Ectodermal cell (in vitro differentiated cells): Measurements from ENCODE around the gene TK2.

Experiments used
- H3K27ac ChIP-seq: 2 replicates; pipeline ENCODE4 v1.7.0; 2013; ENCODE audit warnings: mild to moderate bottlenecking, low read depth, low read length; ENCODE audit not compliant: insufficient read depth, poor library complexity, severe bottlenecking
- H3K27me3 ChIP-seq: 2 replicates; pipeline ENCODE4 v1.7.0; 2013; ENCODE audit warnings: mild to moderate bottlenecking, low read length; ENCODE audit not compliant: insufficient read depth, control insufficient read depth, poor library complexity, severe bottlenecking
- H3K36me3 ChIP-seq: one replicate; pipeline ENCODE4 v1.7.0; 2013; ENCODE audit warnings: low read length; ENCODE audit not compliant: control insufficient read depth, insufficient read depth
- H3K4me1 ChIP-seq: one replicate; pipeline ENCODE4 v1.7.0; 2013; ENCODE audit warnings: low read length; ENCODE audit not compliant: control insufficient read depth, insufficient read depth
- H3K4me3 ChIP-seq: 2 replicates; pipeline ENCODE4 v1.7.0; 2013; ENCODE audit warnings: low read depth, low read length, control low read depth; ENCODE audit not compliant: insufficient read depth
- H3K9me3 ChIP-seq: 2 replicates; pipeline ENCODE4 v1.7.0; 2013; ENCODE audit warnings: mild to moderate bottlenecking, low read length, moderate library complexity; ENCODE audit not compliant: control insufficient read depth
- WGBS, 2 experiments: methylation state at CpG; one replicate each; pipeline ENCODE4 v1.1.7; 2013; ENCODE audit warnings: missing lambda C conversion rate in 2 of 2; 5-methylcytosine and 5-hydroxymethylcytosine counted together

The TK2 gene

DNA sequence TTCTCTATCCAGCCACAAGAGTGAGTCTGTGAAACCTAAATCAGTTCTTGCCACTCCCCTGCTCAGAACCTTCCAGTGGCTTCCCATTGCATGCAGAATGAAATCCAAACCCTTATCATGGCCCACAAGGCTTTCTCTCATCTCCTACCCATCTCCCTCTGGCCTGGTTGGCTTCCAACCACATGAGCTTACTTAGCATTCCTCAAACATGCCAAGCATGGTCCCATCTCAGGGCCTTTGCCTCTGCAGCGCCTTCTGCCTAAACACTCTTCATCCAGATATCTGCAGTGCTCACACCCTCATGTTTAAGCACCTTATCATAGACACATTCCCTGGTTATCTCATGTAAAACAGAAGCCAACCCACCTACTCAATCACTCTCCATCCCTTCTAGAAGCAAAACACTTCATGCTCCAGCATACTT lies 15.5 kb downstream of the TK2 start:
- Histone ChIP-seq H3K27ac (no peak overlapping the region), H3K4me3 (no peak overlapping the region), H3K4me1 (no peaks in the 10 kb centered on the region), H3K27me3 (no peaks in the 10 kb centered on the region), H3K9me3 (no peaks in the 10 kb centered on the region), H3K36me3 (no peaks in the 10 kb centered on the region)
- WGBS, 2 experiments: 91 to 96% methylated on average over 1 of the region's 1 CpG

DNA sequence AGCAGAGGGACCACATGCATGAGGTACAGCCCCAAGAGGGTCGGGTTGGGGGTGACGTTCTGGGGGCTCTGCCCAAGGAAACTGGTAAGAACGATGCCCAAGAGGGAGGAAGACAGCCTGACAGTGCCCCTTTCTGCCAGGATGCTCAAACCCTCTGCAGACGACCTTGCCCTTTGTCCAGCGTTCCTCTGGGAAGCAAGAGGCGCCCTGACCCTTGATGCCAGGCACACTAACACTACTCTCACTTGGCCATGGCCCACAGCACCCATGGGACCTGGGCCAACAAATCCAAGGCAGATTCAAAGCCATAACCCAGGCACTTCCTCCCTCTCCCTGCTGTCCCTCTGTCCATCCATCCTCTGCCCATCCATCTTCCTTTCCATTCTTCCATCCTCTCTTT lies 20.4 kb downstream of the TK2 start:
- no peak overlapping the region for H3K4me3 ChIP-seq
- no peaks in the 10 kb centered on the region for H3K27me3 ChIP-seq
- no peaks in the 10 kb centered on the region for H3K9me3 ChIP-seq
- no peaks in the 10 kb centered on the region for H3K36me3 ChIP-seq
- WGBS, 2 experiments: 89 to 93% methylated on average over 6 of the region's 6 CpGs
- no peaks in the 10 kb centered on the region for H3K4me1 ChIP-seq
- H3K27ac ChIP-seq: no peak overlapping the region

DNA sequence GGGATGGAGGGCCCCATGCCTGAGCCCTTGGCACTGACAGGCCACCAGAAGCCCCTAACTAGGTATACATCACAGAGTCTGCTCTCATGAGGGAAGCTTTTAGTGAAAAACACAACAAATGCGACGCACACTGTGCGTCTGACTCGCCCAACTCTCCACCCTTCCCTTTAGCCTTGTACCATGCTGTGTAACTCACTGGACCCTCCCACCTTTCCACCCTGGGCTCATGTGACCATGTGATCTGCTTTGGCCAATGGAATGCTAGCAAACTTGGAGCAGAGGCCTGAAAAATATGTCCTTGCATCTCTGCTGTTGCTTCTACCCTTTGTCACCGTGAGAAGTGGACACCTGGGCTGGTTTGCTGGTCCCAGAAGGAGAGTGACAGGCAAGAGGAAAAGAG lies 21.6 kb downstream of the TK2 start:
- no peaks in the 10 kb centered on the region for H3K9me3 ChIP-seq
- no peaks in the 10 kb centered on the region for H3K36me3 ChIP-seq
- no peak overlapping the region for H3K4me3 ChIP-seq
- no peaks in the 10 kb centered on the region for H3K27me3 ChIP-seq
- no peaks in the 10 kb centered on the region for H3K4me1 ChIP-seq
- WGBS, 2 experiments: 94 to 98% methylated on average over 5 of the region's 5 CpGs
- no peak overlapping the region for H3K27ac ChIP-seq

DNA sequence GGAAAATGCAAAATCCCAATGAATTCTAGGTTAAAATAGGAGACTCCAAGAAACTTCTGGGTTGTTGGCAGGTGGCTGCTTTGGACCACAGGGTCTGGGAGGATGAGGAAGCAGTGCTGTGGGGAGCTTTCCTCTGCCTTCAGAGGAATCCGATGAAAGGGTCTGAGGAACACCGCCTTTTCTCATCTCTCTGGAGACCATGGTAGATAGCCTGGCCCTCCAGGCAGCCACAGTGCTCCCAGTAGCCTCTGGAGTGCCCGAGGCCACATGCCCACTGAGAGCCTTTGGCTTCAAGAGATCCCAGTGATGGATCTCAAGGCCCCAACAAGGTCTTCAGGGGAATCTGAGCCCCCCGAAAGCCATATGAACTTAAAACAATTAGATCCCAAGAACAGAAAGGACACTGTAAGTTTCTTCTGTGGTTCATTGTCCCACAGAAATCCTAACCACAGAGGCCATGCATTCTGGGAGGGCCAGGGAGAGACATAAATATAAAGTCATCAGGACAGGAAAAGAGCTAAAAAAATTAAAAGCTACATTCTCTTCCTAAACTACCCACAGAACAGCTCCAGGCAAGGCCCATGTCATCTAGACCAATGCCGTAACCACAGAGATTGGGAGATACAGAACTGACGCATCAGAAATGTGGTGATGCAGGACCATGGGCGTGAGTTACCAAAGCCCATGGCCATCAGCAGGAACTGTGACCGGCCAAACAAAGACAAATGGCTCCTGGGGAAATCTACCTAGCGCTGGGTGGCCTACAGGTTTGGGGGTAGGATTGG lies 24.3 kb downstream of the TK2 start:
- Histone ChIP-seq H3K27ac (no peak overlapping the region), H3K36me3 (no peaks in the 10 kb centered on the region), H3K9me3 (no peaks in the 10 kb centered on the region), H3K4me3 (no peak overlapping the region), H3K4me1 (no peaks in the 10 kb centered on the region), H3K27me3 (no peaks in the 10 kb centered on the region)
- 94 to 95% methylated on average over 9 of the region's 9 CpGs for WGBS, 2 experiments

DNA sequence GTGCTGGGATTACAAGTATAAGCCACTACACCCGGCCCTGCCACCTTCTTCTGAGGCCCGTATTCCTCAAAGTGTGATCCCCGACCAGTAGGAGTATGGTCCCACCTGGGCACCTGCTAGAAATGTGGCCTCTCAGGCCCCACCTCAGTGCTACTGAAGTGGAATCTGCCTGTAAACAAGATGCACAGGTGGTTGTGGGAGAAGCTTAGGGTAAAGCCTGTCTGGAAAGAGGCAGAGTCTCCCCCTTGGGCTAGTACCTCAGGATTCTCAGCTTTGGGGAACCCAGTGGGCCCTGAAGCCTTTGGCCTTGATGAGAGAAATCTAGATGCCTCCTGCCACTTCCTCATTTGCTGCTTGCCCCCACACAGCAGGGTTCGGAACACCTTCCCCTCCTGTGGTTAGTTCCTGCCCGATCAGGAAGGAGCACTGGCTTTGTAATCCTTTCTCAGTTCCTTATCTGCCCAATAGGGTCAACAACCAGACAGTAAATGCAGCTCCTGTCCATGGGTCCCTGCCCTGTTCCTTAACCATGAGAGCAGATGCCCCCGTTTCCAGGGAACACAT lies 25.2 kb downstream of the TK2 start:
- no peaks in the 10 kb centered on the region for H3K27me3 ChIP-seq
- no peaks in the 10 kb centered on the region for H3K4me1 ChIP-seq
- H3K4me3 ChIP-seq: no peak overlapping the region
- no peaks in the 10 kb centered on the region for H3K9me3 ChIP-seq
- no peak overlapping the region for H3K27ac ChIP-seq
- 89 to 90% methylated on average over 6 of the region's 6 CpGs for WGBS, 2 experiments
- H3K36me3 ChIP-seq: no peaks in the 10 kb centered on the region

DNA sequence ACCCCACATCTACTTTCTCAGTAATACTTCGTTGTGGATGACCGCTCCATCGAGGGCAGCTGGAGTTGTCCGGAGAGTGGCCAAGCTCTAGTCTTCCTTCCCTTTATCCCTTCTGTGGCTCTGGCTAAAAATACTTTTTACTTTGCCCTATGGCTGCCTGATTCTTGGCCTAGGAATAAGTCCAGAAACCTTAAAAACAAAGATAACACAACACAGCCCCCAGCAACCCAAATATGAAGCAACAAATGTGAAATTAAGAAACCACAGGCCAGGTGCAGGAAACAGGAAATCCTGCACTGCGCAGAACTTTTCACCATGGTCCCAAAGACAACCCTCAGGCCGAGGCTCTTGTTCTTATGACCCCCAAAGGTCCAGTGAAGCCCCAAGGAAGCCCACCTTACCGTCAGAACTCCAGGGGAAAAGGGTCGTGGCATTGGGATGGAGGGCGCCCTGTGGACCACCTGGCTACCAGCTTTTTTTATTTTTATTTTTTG lies 26.0 kb downstream of the TK2 start:
- H3K4me1 ChIP-seq: no peaks in the 10 kb centered on the region
- H3K4me3 ChIP-seq: no peak overlapping the region
- H3K27me3 ChIP-seq: no peaks in the 10 kb centered on the region
- H3K27ac ChIP-seq: no peak overlapping the region
- no peaks in the 10 kb centered on the region for H3K9me3 ChIP-seq
- whole genome bisulfite sequencing, 2 experiments: 94 to 95% methylated on average over 9 of the region's 9 CpGs
- no peaks in the 10 kb centered on the region for H3K36me3 ChIP-seq

DNA sequence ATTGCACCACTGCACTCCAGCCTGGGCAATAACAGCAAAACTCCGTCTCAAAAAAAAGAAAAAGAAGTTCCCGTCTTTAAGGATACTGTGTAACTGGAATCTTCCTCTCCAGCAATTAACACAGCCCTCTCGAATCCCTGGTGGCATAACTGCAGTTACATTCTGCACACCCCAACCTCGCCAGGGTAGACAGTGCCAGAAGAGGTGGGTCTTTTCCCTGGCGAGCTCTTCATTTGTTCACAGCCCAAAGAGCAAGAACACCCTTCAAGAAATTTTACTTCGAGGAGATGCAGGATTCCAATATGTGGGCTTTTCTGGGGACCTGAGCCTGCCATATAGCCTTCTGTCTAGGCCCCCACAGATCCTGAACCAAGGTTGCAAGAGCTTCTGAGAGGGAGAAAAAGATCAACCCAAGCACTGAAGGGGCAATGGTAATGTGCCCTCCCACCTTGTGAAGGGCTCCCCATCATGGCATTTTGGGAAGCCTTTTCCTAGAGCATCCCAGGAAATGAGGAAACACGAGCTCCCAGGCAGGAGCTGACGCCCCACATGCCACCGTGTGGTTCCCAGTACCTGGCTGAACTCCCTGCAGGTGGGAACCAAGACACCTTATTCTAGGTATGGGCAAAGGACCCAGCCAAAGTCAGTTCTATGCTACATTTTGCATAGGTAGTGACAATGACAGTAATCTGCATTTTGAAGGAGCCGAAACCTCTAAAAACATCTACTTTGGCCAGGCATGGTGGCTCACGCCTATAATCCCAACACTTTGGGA lies 26.9 kb downstream of the TK2 start:
- H3K27ac ChIP-seq: no peak overlapping the region
- H3K4me3 ChIP-seq: no peak overlapping the region
- no peaks in the 10 kb centered on the region for H3K36me3 ChIP-seq
- H3K27me3 ChIP-seq: no peaks in the 10 kb centered on the region
- no peaks in the 10 kb centered on the region for H3K4me1 ChIP-seq
- WGBS, 2 experiments: 92% methylated on average over 11 of the region's 11 CpGs
- H3K9me3 ChIP-seq: no peaks in the 10 kb centered on the region

DNA sequence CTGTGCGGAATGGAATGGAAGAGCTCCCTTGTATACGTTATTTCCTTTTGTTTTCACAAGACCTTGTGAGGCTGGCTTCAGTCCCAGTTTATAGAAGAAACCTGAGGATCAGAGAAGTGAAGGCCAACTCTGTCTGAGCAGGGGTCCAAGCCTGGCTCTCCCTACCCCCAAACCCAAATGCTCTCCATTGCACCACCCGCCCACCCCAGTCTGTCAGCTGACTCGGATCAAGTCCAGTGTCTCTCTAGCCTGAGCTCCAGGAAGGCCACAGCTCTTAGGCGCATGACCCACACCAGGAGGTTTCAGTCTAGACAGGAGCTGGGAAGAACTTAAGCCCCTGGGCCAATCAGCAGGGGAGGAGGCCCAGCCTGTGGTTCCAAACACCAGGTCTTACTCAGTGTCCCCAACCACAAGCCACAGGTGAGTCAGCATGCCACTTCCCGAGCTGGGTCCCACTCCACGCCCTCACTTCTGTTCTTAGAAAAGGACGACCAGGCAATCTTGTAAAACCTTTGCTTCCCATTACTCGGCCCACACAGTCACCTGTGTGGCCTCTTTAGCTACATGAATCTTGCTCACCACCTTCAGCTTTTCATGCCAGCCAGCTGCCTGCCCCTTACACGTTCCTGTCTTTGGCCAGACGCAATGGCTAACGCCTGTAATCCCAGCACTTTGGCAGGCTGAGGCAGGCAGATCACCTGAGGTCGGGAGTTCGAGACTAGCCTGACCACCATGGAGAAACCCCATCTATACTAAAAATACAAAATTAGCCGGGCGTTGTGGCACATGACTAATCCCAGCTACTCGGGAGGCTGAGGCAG lies 27.8 kb downstream of the TK2 start:
- Histone ChIP-seq H3K4me3 (no peak overlapping the region), H3K27ac (no peak overlapping the region), H3K27me3 (no peaks in the 10 kb centered on the region), H3K9me3 (no peaks in the 10 kb centered on the region), H3K36me3 (no peaks in the 10 kb centered on the region), H3K4me1 (no peaks in the 10 kb centered on the region)
- 91 to 93% methylated on average over 17 of the region's 17 CpGs for WGBS, 2 experiments

DNA sequence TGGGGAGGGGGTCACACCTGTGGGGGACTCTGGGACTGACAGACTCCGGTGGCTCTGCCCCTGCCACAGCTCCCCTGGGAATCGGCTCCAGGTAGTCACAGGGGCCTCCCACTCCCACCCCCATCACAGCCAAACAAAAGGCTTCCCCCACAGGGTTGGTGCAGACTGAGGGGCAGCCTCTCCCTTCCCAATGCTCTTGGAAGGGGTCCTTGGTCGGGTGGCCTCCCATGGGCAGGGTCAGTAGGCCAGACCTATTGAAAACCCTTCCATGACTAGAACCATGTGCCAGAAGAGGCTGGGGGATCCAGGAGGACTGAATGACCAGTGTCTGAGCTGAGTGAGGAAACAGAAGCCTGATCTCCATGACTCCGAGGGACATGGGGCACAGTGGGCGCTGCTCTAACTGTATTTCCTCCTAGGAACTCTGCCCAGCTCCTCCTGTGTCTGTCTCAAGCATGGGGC lies 28.6 kb downstream of the TK2 start:
- H3K4me1 ChIP-seq: peaks cover 5% of the 10 kb centered on the region
- no peaks in the 10 kb centered on the region for H3K36me3 ChIP-seq
- H3K27me3 ChIP-seq: no peaks in the 10 kb centered on the region
- WGBS, 2 experiments: 94 to 99% methylated on average over 5 of the region's 5 CpGs
- no peak overlapping the region for H3K4me3 ChIP-seq
- no peaks in the 10 kb centered on the region for H3K9me3 ChIP-seq
- H3K27ac ChIP-seq: no peak overlapping the region
